HCT116 (cell line): ENCODE results near the gene FCHSD2. TPM values are rescaled to one million over a fixed set of nuclear protein-coding genes. Genes with fewer than 3 reads are reported as not detected.

ENCODE experiments used
- ATAC-seq: fragments of 200-7000 bp; cut with Tn5 transposase; 2 replicates; pipeline ENCODE4 v1.9.1; 2020; ENCODE audit warnings: mild to moderate bottlenecking, moderate library complexity
- BruUV-seq: library from RNA; stranded (reverse); fragments of 400-500 nt; replicated peaks from 2 replicates; lab custom pipeline; 2021; lab: Mats Ljungman, UMichigan
- CTCF ChIA-PET: fragments of 300-600 bp; sonication (Branson Sonifier 250); formaldehyde crosslinking; loops from one replicate; lab custom pipeline; 2021; ENCODE audit warnings: antibody characterized with exemption; lab: Charles Lee
- POLR2A ChIA-PET: fragments of 300-600, 350-600 bp; sonication (Branson Sonifier 250); formaldehyde crosslinking; loops from one replicate; lab custom pipeline; 2021; ENCODE audit warnings: antibody characterized with exemption; lab: Charles Lee
- RAD21 ChIA-PET, 2 experiments: fragments of 300-600 bp; sonication (Branson Sonifier 250); formaldehyde crosslinking; loops; one replicate each; lab custom pipeline; 2023; ENCODE audit warnings: low total read pairs in 2 of 2; ENCODE audit not compliant: uncharacterized antibody in 2 of 2, unreplicated experiment in 2 of 2, low non-redundant PET in 1 of 2; lab: Charles Lee
- DNase-seq: peaks from one replicate; pipeline ENCODE4 v3.0.0-alpha.2; 2010; ENCODE audit warnings: low read depth, low spot score
- H2AFZ ChIP-seq: fragments of 200-600 bp; shearing (Covaris generic), sonication (generic); 2 replicates; pipeline ENCODE4 v1.6.1; 2017; ENCODE audit warnings: low read depth, mixed run types, mixed read lengths, antibody characterized with exemption, low read length; ENCODE audit not compliant: poor library complexity, severe bottlenecking
- H3K27ac ChIP-seq: 2 replicates; pipeline ENCODE4 v1.5.1; 2012; ENCODE audit warnings: low read depth, low read length
- H3K27me3 ChIP-seq: fragments of 200-600 bp; sonication (generic); 2 replicates; pipeline ENCODE4 v1.6.1; 2016; ENCODE audit warnings: mixed run types, low read length, mixed read lengths; ENCODE audit not compliant: insufficient read depth
- H3K36me3 ChIP-seq, 2 experiments: fragments of 200-500 bp in 1 of 2; fragments of 200-600 bp in 1 of 2; sonication (Bioruptor generic) in 1 of 2; sonication (generic) in 1 of 2; 2 replicates each; pipeline versions ENCODE4 v1.5.1 to v1.6.1; 2014 to 2016; ENCODE audit warnings: low read length in 2 of 2, inconsistent platforms in 1 of 2, mixed read lengths in 1 of 2, mixed run types in 1 of 2; ENCODE audit not compliant: insufficient read depth in 2 of 2, control insufficient read depth in 1 of 2
- H3K4me1 ChIP-seq, 2 experiments: fragments of 200-600 bp in 1 of 2; sonication (generic) in 1 of 2; 2 replicates each; pipeline versions ENCODE4 v1.5.1 to v1.6.1; 2012 to 2017; ENCODE audit warnings: low read length in 2 of 2, inconsistent platforms in 1 of 2, mild to moderate bottlenecking in 1 of 2, mixed read lengths in 1 of 2, mixed run types in 1 of 2, moderate library complexity in 1 of 2; ENCODE audit not compliant: insufficient read depth in 2 of 2, control insufficient read depth in 1 of 2
- H3K4me2 ChIP-seq: fragments of 200-600 bp; sonication (generic); 2 replicates; pipeline ENCODE4 v1.6.1; 2017; ENCODE audit warnings: mixed run types, low read length, mixed read lengths
- H3K4me3 ChIP-seq, 2 experiments: fragments of 200-600 bp in 1 of 2; sonication (generic) in 1 of 2; replicated peaks in 1 of 2; 2 replicates each; pipeline ENCODE4 v1.5.1; 2011 to 2016; ENCODE audit warnings: low read length in 2 of 2, control low read depth in 1 of 2, low read depth in 1 of 2, mild to moderate bottlenecking in 1 of 2, mixed read lengths in 1 of 2, mixed run types in 1 of 2
- H3K79me2 ChIP-seq: fragments of 200-600 bp; sonication (generic); 2 replicates; pipeline ENCODE4 v1.6.1; 2017; ENCODE audit warnings: mild to moderate bottlenecking, mixed run types, low read length, moderate library complexity, mixed read lengths; ENCODE audit not compliant: insufficient read depth
- H3K9ac ChIP-seq: fragments of 200-600 bp; sonication (generic); 2 replicates; pipeline ENCODE4 v1.6.1; 2016; ENCODE audit warnings: low read length, mixed read lengths
- H3K9me2 ChIP-seq: fragments of 200-600 bp; sonication (generic), shearing (Covaris generic); 2 replicates; pipeline ENCODE4 v1.6.1; 2017; ENCODE audit warnings: mixed run types, mild to moderate bottlenecking, moderate library complexity; ENCODE audit not compliant: insufficient read depth
- H3K9me3 ChIP-seq, 2 experiments: fragments of 200-500 bp in 1 of 2; fragments of 200-600 bp in 1 of 2; sonication (Bioruptor generic) in 1 of 2; sonication (generic) in 1 of 2; 2 replicates each; pipeline ENCODE4 v1.6.1; 2014 to 2017; ENCODE audit warnings: low read length in 2 of 2, mixed read lengths in 2 of 2, inconsistent platforms in 1 of 2, low read depth in 1 of 2, mild to moderate bottlenecking in 1 of 2, mixed run types in 1 of 2, moderate library complexity in 1 of 2; ENCODE audit not compliant: control insufficient read depth in 1 of 2, insufficient read depth in 1 of 2
- H4K20me1 ChIP-seq: fragments of 200-600 bp; sonication (generic), shearing (Covaris generic); 2 replicates; pipeline ENCODE4 v1.6.1; 2017; ENCODE audit warnings: mixed run types, mild to moderate bottlenecking, moderate library complexity; ENCODE audit not compliant: insufficient read depth
- intact Hi-C: fragments of 100-400 bp; cut with micrococcal nuclease; formaldehyde crosslinking; loops from 2 replicates; pipeline ENCODE4 v1.10.0; 2022
- total RNA-seq: library from RNA; stranded (reverse); gene quantifications from one replicate; pipeline ENCODE4 v1.2.1, GENCODE V29; 2021; ENCODE audit not compliant: unreplicated experiment
- TF ChIP-seq, protein P1 (sequence below): IDR thresholded peaks from 2 replicates; pipeline ENCODE4 v1.6.1; 2012
- TF ChIP-seq, protein P2 (sequence below): IDR thresholded peaks from 2 replicates; pipeline ENCODE4 v1.6.1; 2012; ENCODE audit warnings: low read depth

The FCHSD2 gene
- total RNA-seq, 1 experiment from 2014 or later = 15.0 TPM

DNA sequence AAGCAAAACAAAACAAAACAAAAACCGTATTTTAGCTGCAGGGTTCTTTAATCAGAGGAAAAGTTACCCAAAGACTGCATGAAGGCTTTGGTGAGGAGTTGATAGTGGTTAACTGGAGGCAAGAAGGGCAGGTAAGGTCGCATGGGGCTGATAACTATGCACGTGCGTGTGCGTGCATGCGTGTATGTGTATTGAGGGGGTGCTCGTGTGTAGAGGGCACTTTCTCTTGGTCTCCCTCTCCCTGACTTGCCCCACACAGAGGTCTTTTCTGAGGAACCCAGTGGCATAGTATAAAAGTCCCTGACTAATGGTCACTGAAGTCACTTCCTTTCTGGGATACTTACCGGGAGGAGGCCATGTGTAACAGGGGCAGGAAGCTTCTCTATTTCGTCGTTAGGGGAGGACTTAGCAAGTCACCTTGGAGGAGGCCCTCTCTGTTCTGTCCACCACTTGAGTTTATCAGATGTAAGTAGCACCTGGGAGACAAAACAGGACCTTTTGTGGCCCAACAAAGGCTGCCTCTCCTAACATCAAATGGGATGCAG is 20.1 kb upstream of the FCHSD2 start:
- peaks cover 0 to 5% of the 10 kb centered on the region in 2 experiments; a peak in 1 of 4 replicates for H3K4me1 ChIP-seq
- ChIA-PET CTCF (interaction anchor here (1.7 kb wide), 1 partner anchor 20 kb away, joined by 3 read pairs; no protein-coding TSS in a partner anchor), POLR2A (no interaction called here)

More for the DNA sequence above, 20.1 kb upstream of the FCHSD2 start:
- H3K4me3 ChIP-seq = no peak overlapping the region
- RAD21 ChIA-PET = no interaction called here
- no peak overlapping the region for H3K9ac ChIP-seq
- H3K79me2 ChIP-seq = no peaks in the 10 kb centered on the region
- no peaks in the 10 kb centered on the region for H3K9me2 ChIP-seq
- H3K27ac ChIP-seq = no peak overlapping the region
- BruUV-seq = no TSS peak
- H3K9me3 ChIP-seq = no peaks in the 10 kb centered on the region
- DNase-seq = no peak
- H3K36me3 ChIP-seq = no peaks in the 10 kb centered on the region
- no peak for ATAC-seq
- no peak overlapping the region for H2AFZ ChIP-seq
- no peak overlapping the region for H3K4me2 ChIP-seq
- TF ChIP-seq, protein P1, sequence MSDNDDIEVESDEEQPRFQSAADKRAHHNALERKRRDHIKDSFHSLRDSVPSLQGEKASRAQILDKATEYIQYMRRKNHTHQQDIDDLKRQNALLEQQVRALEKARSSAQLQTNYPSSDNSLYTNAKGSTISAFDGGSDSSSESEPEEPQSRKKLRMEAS = no peak
- TF ChIP-seq, protein P2, sequence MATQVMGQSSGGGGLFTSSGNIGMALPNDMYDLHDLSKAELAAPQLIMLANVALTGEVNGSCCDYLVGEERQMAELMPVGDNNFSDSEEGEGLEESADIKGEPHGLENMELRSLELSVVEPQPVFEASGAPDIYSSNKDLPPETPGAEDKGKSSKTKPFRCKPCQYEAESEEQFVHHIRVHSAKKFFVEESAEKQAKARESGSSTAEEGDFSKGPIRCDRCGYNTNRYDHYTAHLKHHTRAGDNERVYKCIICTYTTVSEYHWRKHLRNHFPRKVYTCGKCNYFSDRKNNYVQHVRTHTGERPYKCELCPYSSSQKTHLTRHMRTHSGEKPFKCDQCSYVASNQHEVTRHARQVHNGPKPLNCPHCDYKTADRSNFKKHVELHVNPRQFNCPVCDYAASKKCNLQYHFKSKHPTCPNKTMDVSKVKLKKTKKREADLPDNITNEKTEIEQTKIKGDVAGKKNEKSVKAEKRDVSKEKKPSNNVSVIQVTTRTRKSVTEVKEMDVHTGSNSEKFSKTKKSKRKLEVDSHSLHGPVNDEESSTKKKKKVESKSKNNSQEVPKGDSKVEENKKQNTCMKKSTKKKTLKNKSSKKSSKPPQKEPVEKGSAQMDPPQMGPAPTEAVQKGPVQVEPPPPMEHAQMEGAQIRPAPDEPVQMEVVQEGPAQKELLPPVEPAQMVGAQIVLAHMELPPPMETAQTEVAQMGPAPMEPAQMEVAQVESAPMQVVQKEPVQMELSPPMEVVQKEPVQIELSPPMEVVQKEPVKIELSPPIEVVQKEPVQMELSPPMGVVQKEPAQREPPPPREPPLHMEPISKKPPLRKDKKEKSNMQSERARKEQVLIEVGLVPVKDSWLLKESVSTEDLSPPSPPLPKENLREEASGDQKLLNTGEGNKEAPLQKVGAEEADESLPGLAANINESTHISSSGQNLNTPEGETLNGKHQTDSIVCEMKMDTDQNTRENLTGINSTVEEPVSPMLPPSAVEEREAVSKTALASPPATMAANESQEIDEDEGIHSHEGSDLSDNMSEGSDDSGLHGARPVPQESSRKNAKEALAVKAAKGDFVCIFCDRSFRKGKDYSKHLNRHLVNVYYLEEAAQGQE = no peak
- intact Hi-C loops = no loop called here
- H4K20me1 ChIP-seq = no peaks in the 10 kb centered on the region
- H3K27me3 ChIP-seq = no peaks in the 10 kb centered on the region
